ENCODE results near the gene SPATA17.

SPATA17 gene

GRCh38 chr1:217622042-217622441 lies 9.1 kb upstream of the SPATA17 start:
- TF ChIP-seq POLR2AphosphoS5 (IDR thresholded peaks at IDR 0.05; ENCODE audit: low read depth, low read length): no peak
- TF ChIP-seq TAF1 (IDR thresholded peaks at IDR 0.05; ENCODE audit: borderline replicate concordance, low read depth, low read length): no peak
- TF ChIP-seq POLR2A (IDR thresholded peaks at IDR 0.05; ENCODE audit: low read depth, low read length): no peak
- no peak for DNase-seq (ENCODE audit: insufficient read length)
- FAIRE-seq: no peak

DNA sequence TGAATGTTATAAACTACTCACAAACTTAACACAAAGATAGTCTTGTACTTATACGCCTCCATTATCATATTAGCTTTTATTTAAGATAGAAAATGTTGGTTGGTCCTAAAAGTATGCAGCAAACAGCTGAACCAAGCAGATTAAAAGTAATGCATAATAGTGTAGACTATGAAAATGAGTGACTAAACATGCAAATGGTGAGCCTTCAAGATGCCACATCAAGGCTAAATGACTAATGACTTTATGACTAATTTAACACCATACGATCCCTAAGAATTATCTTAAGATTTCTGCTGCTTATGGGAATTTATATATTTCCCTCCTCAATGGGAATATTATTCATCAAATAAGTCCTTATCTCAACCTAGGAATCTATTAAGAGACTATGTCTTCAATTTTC lies 4.8 kb upstream of the SPATA17 start:
- TF ChIP-seq POLR2AphosphoS5 (IDR thresholded peaks at IDR 0.05; ENCODE audit: low read depth, low read length): no peak
- TF ChIP-seq TAF1 (IDR thresholded peaks at IDR 0.05; ENCODE audit: borderline replicate concordance, low read depth, low read length): no peak
- no peak for TF ChIP-seq POLR2A (IDR thresholded peaks at IDR 0.05; ENCODE audit: low read depth, low read length)
- no peak for FAIRE-seq
- no peak for DNase-seq (ENCODE audit: insufficient read length)

- FAIRE-seq (no peak), DNase-seq (ENCODE audit: insufficient read length) (no peak)
- TF ChIP-seq POLR2A (IDR thresholded peaks at IDR 0.05; ENCODE audit: low read depth, low read length): no peak
- TF ChIP-seq TAF1 (IDR thresholded peaks at IDR 0.05; ENCODE audit: borderline replicate concordance, low read depth, low read length): no peak
- TF ChIP-seq POLR2AphosphoS5 (IDR thresholded peaks at IDR 0.05; ENCODE audit: low read depth, low read length): no peak
These were observed 3.7 kb upstream of the SPATA17 start for GRCh38 chr1:217627431-217627830.

- TF ChIP-seq POLR2AphosphoS5 (IDR thresholded peaks at IDR 0.05; ENCODE audit: low read depth, low read length) (no peak), POLR2A (IDR thresholded peaks at IDR 0.05; ENCODE audit: low read depth, low read length) (no peak), TAF1 (IDR thresholded peaks at IDR 0.05; ENCODE audit: borderline replicate concordance, low read depth, low read length) (no peak)
- FAIRE-seq (no peak), DNase-seq (ENCODE audit: insufficient read length) (no peak)
These were observed 11.3 kb downstream of the SPATA17 start for GRCh38 chr1:217642455-217642854.

DNA sequence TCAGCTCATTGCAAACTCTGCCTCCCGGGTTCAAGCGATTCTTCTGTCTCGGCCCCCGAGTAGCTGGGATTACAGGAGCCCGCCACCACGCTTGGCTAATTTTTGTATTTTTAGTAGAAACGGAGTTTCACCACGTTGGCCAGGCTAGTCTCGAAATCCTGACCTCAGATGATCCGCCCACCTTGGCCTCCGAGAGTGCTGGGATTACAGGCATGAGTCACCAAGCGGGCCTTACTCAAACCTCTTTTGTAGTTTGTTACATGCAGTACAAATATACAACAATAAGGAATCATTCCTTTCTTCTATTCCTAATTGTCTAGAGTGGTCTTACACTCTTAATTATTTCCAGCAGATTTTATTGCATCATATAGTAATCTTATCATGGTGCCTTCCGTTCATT lies 16.6 kb downstream of the SPATA17 start:
- DNase-seq (ENCODE audit: insufficient read length): no peak
- TF ChIP-seq POLR2A (IDR thresholded peaks at IDR 0.05; ENCODE audit: low read depth, low read length): no peak
- TF ChIP-seq POLR2AphosphoS5 (IDR thresholded peaks at IDR 0.05; ENCODE audit: low read depth, low read length): no peak
- no peak for TF ChIP-seq TAF1 (IDR thresholded peaks at IDR 0.05; ENCODE audit: borderline replicate concordance, low read depth, low read length)
- FAIRE-seq: no peak

- no peak for TF ChIP-seq POLR2AphosphoS5 (IDR thresholded peaks at IDR 0.05; ENCODE audit: low read depth, low read length)
- TF ChIP-seq POLR2A (IDR thresholded peaks at IDR 0.05; ENCODE audit: low read depth, low read length): no peak
- no peak for TF ChIP-seq TAF1 (IDR thresholded peaks at IDR 0.05; ENCODE audit: borderline replicate concordance, low read depth, low read length)
- DNase-seq (ENCODE audit: insufficient read length): no peak
- no peak for FAIRE-seq
These were observed 19.5 kb downstream of the SPATA17 start for GRCh38 chr1:217650674-217651073.

- no peak for DNase-seq (ENCODE audit: insufficient read length)
- FAIRE-seq: peak; percentile 14
- TF ChIP-seq POLR2AphosphoS5 (IDR thresholded peaks at IDR 0.05; ENCODE audit: low read depth, low read length) (no peak), POLR2A (IDR thresholded peaks at IDR 0.05; ENCODE audit: low read depth, low read length) (no peak), TAF1 (IDR thresholded peaks at IDR 0.05; ENCODE audit: borderline replicate concordance, low read depth, low read length) (no peak)
These were observed 29.4 kb downstream of the SPATA17 start for GRCh38 chr1:217660353-217661062.

DNA sequence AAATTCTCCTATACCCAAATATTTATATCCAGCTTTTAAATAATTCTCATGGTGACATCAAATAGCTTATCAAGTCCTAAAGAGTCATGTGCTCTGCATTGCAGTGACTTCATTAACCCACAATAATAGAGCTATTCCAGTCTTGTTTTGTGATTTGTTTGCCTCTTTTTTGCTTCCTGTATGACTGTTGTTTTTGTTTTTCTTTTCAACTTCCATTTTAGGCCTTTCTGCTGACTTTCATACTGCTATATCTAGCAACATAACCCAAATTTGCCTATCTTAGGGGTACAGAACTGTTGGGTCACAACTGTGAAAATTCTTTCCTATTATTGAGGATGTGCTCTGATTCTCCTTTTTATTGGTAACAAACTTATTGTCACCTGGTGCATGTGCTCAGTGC lies 30.3 kb downstream of the SPATA17 start:
- DNase-seq (ENCODE audit: insufficient read length) (no peak), FAIRE-seq (peak; percentile 24)
- TF ChIP-seq POLR2AphosphoS5 (IDR thresholded peaks at IDR 0.05; ENCODE audit: low read depth, low read length): no peak
- TF ChIP-seq POLR2A (IDR thresholded peaks at IDR 0.05; ENCODE audit: low read depth, low read length): no peak

DNA sequence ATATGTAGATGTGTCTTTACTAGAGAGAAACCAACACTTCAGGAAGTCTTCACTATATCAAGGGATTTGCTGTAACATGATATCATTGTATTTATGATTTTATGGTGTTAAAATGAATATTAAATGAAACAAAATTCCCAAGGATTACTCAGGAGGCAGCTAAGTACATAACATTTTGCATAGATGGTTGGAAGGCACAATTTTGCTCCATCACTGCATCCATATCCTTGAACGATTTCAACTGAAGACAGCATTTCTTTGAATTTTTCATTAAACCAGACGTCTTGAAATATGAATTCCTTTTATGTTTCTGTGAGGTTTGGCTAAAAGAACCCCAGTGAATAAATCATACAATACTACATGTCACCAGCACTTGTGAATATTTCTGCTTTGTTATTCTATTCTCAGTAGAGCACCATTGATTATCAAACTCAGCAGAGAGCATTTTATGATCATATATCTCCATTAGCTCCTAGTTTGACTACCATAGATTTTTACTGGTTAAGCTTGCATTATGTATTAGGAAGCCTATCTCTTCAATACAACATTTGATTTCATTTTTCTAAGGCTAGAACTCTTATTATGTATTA lies 37.3 kb downstream of the SPATA17 start:
- DNase-seq (ENCODE audit: insufficient read length): no peak
- TF ChIP-seq POLR2A (IDR thresholded peaks at IDR 0.05; ENCODE audit: low read depth, low read length) (no peak), TAF1 (IDR thresholded peaks at IDR 0.05; ENCODE audit: borderline replicate concordance, low read depth, low read length) (no peak), POLR2AphosphoS5 (IDR thresholded peaks at IDR 0.05; ENCODE audit: low read depth, low read length) (no peak)
- FAIRE-seq: no peak

DNA sequence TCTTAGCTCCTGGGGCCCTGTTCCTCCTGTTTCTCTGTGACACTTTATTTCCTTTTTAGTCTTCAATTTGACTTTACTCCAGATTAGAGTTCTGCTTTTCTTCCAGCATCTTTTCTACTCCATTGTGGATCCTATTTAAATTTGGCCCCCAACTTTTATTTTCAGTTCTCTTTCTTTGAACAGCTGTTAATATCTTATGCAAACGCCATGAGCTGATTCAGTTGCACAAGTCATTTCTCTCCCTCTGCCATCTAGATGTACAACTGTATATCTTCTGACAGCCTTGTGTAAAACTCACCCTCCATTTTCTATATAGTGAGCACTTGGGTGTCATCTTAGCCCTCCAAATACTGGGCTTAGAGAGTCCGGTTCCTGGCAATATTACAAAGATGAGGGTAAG lies 42.2 kb downstream of the SPATA17 start:
- no peak for FAIRE-seq
- no peak for DNase-seq (ENCODE audit: insufficient read length)

DNA sequence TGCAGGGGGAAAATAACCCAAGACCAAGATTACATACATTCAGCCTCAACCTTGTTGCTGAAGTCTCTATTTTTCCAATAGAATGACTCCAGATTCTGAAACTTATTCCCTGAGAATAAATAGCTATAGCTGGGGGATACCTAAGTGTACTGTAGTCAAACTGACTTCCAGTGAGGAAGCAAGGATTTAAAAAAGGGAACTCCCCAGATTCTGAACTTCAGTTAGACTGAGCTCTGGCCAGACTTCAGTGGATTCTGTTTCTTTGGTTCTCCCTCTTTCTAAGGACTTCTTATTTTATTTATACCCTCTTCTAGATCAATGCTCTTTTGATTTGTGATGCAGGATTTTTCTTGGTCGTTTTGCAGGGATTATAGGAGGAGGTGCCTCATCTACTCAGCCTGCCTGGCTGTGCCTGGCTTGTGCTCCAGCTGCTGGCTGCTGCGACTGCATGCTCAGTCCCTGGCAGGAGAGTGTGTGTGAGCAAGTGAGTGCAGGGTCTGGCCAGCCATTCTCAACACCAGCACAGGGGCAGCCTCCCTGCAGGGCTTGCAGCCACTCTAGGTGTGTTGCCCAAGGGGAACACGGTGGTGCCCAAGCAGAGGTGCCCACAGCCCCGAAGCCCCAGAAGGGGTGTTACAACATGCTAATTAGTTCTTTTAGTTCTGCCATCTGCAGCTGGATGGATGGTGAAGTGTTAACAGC lies 43.0 kb downstream of the SPATA17 start:
- FAIRE-seq (no peak), DNase-seq (ENCODE audit: insufficient read length) (no peak)
- TF ChIP-seq TAF1 (IDR thresholded peaks at IDR 0.05; ENCODE audit: borderline replicate concordance, low read depth, low read length): no peak
- TF ChIP-seq POLR2A (IDR thresholded peaks at IDR 0.05; ENCODE audit: low read depth, low read length): no peak
- TF ChIP-seq POLR2AphosphoS5 (IDR thresholded peaks at IDR 0.05; ENCODE audit: low read depth, low read length): no peak

More for the DNA sequence above, 42.2 kb downstream of the SPATA17 start:
- no peak for TF ChIP-seq POLR2AphosphoS5 (IDR thresholded peaks at IDR 0.05; ENCODE audit: low read depth, low read length)
- no peak for TF ChIP-seq TAF1 (IDR thresholded peaks at IDR 0.05; ENCODE audit: borderline replicate concordance, low read depth, low read length)
- TF ChIP-seq POLR2A (IDR thresholded peaks at IDR 0.05; ENCODE audit: low read depth, low read length): no peak

- no peak for TF ChIP-seq POLR2AphosphoS5 (IDR thresholded peaks at IDR 0.05; ENCODE audit: low read depth, low read length)
- no peak for TF ChIP-seq POLR2A (IDR thresholded peaks at IDR 0.05; ENCODE audit: low read depth, low read length)
- TF ChIP-seq TAF1 (IDR thresholded peaks at IDR 0.05; ENCODE audit: borderline replicate concordance, low read depth, low read length): no peak
- no peak for DNase-seq (ENCODE audit: insufficient read length)
- FAIRE-seq: no peak
These were observed 50.7 kb downstream of the SPATA17 start for GRCh38 chr1:217681806-217682205.

Measured in GM12892 (cell line).